Measurements from ENCODE around the gene CCND2. TPM values are rescaled to one million over a fixed set of nuclear protein-coding genes. Genes with fewer than 3 reads are reported as not detected.

Gene CCND2
- total RNA-seq, 2 experiments from 2014 or later = not detected

GRCh38 chr12:4289998-4290790 lies 16.6 kb downstream of the CCND2 start:
- Histone ChIP-seq H2AFZ (ENCODE audit: low read length) (no peak overlapping the region), H3K79me2 (ENCODE audit: insufficient read depth, low read depth, low read length) (no peaks in the 10 kb centered on the region), H3K4me2 (ENCODE audit: low read length) (no peak overlapping the region), H4K20me1 (ENCODE audit: insufficient read depth, low read length) (no peaks in the 10 kb centered on the region), H3K36me3 (ENCODE audit: insufficient read depth, low read length) (no peaks in the 10 kb centered on the region), H3K27ac (ENCODE audit: low read depth, low read length, poor library complexity, severe bottlenecking) (no peak overlapping the region), H3K4me1 (ENCODE audit: insufficient read depth, low read length, poor library complexity, severe bottlenecking) (no peaks in the 10 kb centered on the region), H3K4me3 (ENCODE audit: low read depth, low read length, poor library complexity, severe bottlenecking) (no peak overlapping the region), H3K9me2 (ENCODE audit: insufficient read depth, low read length) (no peaks in the 10 kb centered on the region), H3K9me3 (ENCODE audit: low read length) (no peaks in the 10 kb centered on the region)
- no peak for DNase-seq (ENCODE audit: low spot score)
- TF ChIP-seq EZH2phosphoT487 (IDR thresholded peaks at IDR 0.05; ENCODE audit: borderline replicate concordance, low read depth, low read length) = no peak
- TF ChIP-seq CTCF (conservative IDR thresholded peaks at IDR 0.05; ENCODE audit: low read length) = no peak
- CTCF ChIA-PET (ENCODE audit: unreplicated experiment) = no interaction called here
- POLR2A ChIA-PET = no interaction called here
- BruUV-seq (replicated peaks) = no TSS peak
- intact Hi-C loops (cut with micrococcal nuclease; ENCODE audit: unreplicated experiment) = no loop called here

GRCh38 chr12:4292341-4293073 lies 18.9 kb downstream of the CCND2 start:
- Histone ChIP-seq H4K20me1 (ENCODE audit: insufficient read depth, low read length) (no peaks in the 10 kb centered on the region), H3K4me1 (ENCODE audit: insufficient read depth, low read length, poor library complexity, severe bottlenecking) (no peaks in the 10 kb centered on the region), H3K9me2 (ENCODE audit: insufficient read depth, low read length) (no peaks in the 10 kb centered on the region), H3K9me3 (ENCODE audit: low read length) (no peaks in the 10 kb centered on the region), H3K79me2 (ENCODE audit: insufficient read depth, low read depth, low read length) (no peaks in the 10 kb centered on the region), H3K27ac (ENCODE audit: low read depth, low read length, poor library complexity, severe bottlenecking) (no peak overlapping the region), H2AFZ (ENCODE audit: low read length) (no peak overlapping the region), H3K36me3 (ENCODE audit: insufficient read depth, low read length) (no peaks in the 10 kb centered on the region), H3K4me2 (ENCODE audit: low read length) (no peak overlapping the region), H3K4me3 (ENCODE audit: low read depth, low read length, poor library complexity, severe bottlenecking) (no peak overlapping the region)
- DNase-seq (ENCODE audit: low spot score) = no peak
- no TSS peak for BruUV-seq (replicated peaks)
- CTCF ChIA-PET (ENCODE audit: unreplicated experiment) = no interaction called here
- no peak for TF ChIP-seq EZH2phosphoT487 (IDR thresholded peaks at IDR 0.05; ENCODE audit: borderline replicate concordance, low read depth, low read length)
- no peak for TF ChIP-seq CTCF (conservative IDR thresholded peaks at IDR 0.05; ENCODE audit: low read length)
- intact Hi-C loops (cut with micrococcal nuclease; ENCODE audit: unreplicated experiment) = no loop called here
- POLR2A ChIA-PET = no interaction called here

All from OCI-LY7 (cell line).